Motor neuron (in vitro differentiated cells): ENCODE results near the gene NTSR1. TPM values are rescaled to one million over a fixed set of nuclear protein-coding genes. Genes with fewer than 3 reads are reported as not detected.

Source experiments
- ATAC-seq, 8 experiments: fragments of 200-7000 bp; cut with Tn5 transposase; replicated peaks in 6 of 8; 2 replicates each; pipeline ENCODE4 v1.8.0; 2021; ENCODE audit warnings: mild to moderate bottlenecking in 8 of 8, moderate library complexity in 8 of 8
- H3K27ac ChIP-seq, 2 donors: fragments of 250-450 bp; sonication (Bioruptor Pico); 2 replicates each; pipeline ENCODE4 v1.9.0; 2021; ENCODE audit warnings: antibody characterized with exemption in 2 of 2, mild to moderate bottlenecking in 2 of 2, moderate library complexity in 1 of 2
- H3K4me1 ChIP-seq, 2 donors: fragments of 250-450 bp; sonication (Bioruptor Pico); replicated peaks in 1 of 2; 2 replicates each; pipeline ENCODE4 v1.6.1; 2021; ENCODE audit warnings: antibody characterized with exemption in 2 of 2, mild to moderate bottlenecking in 2 of 2, moderate library complexity in 1 of 2
- H3K4me3 ChIP-seq, 5 donors: fragments of 250-450 bp; sonication (Bioruptor Pico); 2 replicates each; pipeline ENCODE4 v1.9.0; 2021; ENCODE audit warnings: antibody characterized with exemption in 5 of 5, mild to moderate bottlenecking in 5 of 5, moderate library complexity in 4 of 5
- WGBS, 10 experiments: fragments of 450-650 bp; shearing (Covaris generic); methylation state at CpG; one replicate each; pipeline ENCODE4 v1.0.0; 2022; 5-methylcytosine and 5-hydroxymethylcytosine counted together
- in situ Hi-C, 9 experiments: fragments of 400-800 bp; cut with MboI; loops; one replicate each; pipeline ENCODE4 v1.15.0; 2021; ENCODE audit warnings: low sequenced_read_pairs in 9 of 9, low pct_unique_long_range_greater_than_20kb in 2 of 9; ENCODE audit not compliant: unreplicated experiment in 9 of 9
- total RNA-seq, 8 experiments: library from RNA; unstranded; fragments of 300-600 nt; gene quantifications; 2 replicates each; pipeline versions ENCODE4 v1.2.3 to v1.2.4, GENCODE V29; 2022

The NTSR1 gene
- total RNA-seq, 8 experiments from 2014 or later = 0.13 to 1.3 (median 0.52) TPM; not detected in 1

- WGBS, 10 experiments = 100% methylated on average over 1 of the region's 10 CpGs; no CpG with 5 or more reads in 8 of the 10 experiments
- H3K27ac ChIP-seq = no peak overlapping the region
- peaks cover 12 to 16% of the 10 kb centered on the region in 2 donors for H3K4me1 ChIP-seq
- ATAC-seq = no peak
- in situ Hi-C loops = no loop called here
- H3K4me3 ChIP-seq = no peak overlapping the region
Observed at GRCh38 chr20:62715201-62715600, 6.6 kb downstream of the NTSR1 start.

GRCh38 chr20:62716198-62716940 is 7.7 kb downstream of the NTSR1 start:
- H3K4me1 ChIP-seq = peaks cover 12 to 16% of the 10 kb centered on the region in 2 donors
- H3K4me3 ChIP-seq = no peak overlapping the region
- no peak overlapping the region for H3K27ac ChIP-seq
- in situ Hi-C loops = no loop called here
- ATAC-seq = peak in 4 of 8 experiments; percentile 30 to 59 (median 38)
- 28 to 100% (median 70%) methylated on average over 1 to 13 of the region's 30 CpGs; no CpG with 5 or more reads in 3 of the 10 experiments for WGBS, 10 experiments

- ATAC-seq = peak in 2 of 8 experiments; percentile 4 to 21
- no peak overlapping the region for H3K4me3 ChIP-seq
- 82 to 100% methylated on average over 1 to 2 of the region's 11 CpGs; no CpG with 5 or more reads in 8 of the 10 experiments for WGBS, 10 experiments
- H3K27ac ChIP-seq = no peak overlapping the region
- in situ Hi-C loops = no loop called here
- H3K4me1 ChIP-seq = peaks cover 12% of the 10 kb centered on the region in 2 donors
Observed at GRCh38 chr20:62716941-62717310, 8.3 kb downstream of the NTSR1 start.

- peak in 6 of 8 experiments; percentile 31 to 74 (median 46) for ATAC-seq
- H3K4me1 ChIP-seq = peaks cover 9 to 18% of the 10 kb centered on the region in 2 donors
- no peak overlapping the region for H3K4me3 ChIP-seq
- WGBS, 10 experiments = 28 to 94% (median 80%) methylated on average over 1 to 6 of the region's 18 CpGs; no CpG with 5 or more reads in 6 of the 10 experiments
- H3K27ac ChIP-seq = no peak overlapping the region
- in situ Hi-C loops = no loop called here
Observed at GRCh38 chr20:62717933-62718332, 9.3 kb downstream of the NTSR1 start.

- Histone ChIP-seq H3K4me3 (no peak overlapping the region), H3K27ac (no peak overlapping the region), H3K4me1 (peaks cover 15 to 24% of the 10 kb centered on the region in 2 donors)
- peak in 1 of 8 experiments; percentile 77 for ATAC-seq
- WGBS, 10 experiments = 0 to 100% (median 69%) methylated on average over 1 to 8 of the region's 12 CpGs; no CpG with 5 or more reads in 1 of the 10 experiments
- in situ Hi-C loops = no loop called here
Observed at GRCh38 chr20:62718546-62718945, 9.9 kb downstream of the NTSR1 start.

GRCh38 chr20:62719250-62719935 is 10.8 kb downstream of the NTSR1 start:
- H3K27ac ChIP-seq = no peak overlapping the region
- ATAC-seq = peak in 1 of 8 experiments; percentile 75
- in situ Hi-C loops = no loop called here
- H3K4me1 ChIP-seq = peaks cover 17 to 32% of the 10 kb centered on the region in 2 donors
- 38 to 100% (median 70%) methylated on average over 1 to 9 of the region's 12 CpGs; no CpG with 5 or more reads in 2 of the 10 experiments for WGBS, 10 experiments
- no peak overlapping the region for H3K4me3 ChIP-seq

- in situ Hi-C loops = no loop called here
- Histone ChIP-seq H3K27ac (no peak overlapping the region), H3K4me3 (no peak overlapping the region), H3K4me1 (peaks cover 10 to 27% of the 10 kb centered on the region in 2 donors)
- WGBS, 10 experiments = 46 to 89% (median 72%) methylated on average over 1 to 7 of the region's 7 CpGs; no CpG with 5 or more reads in 1 of the 10 experiments
- ATAC-seq = no peak
Observed at GRCh38 chr20:62721511-62722370, 13.1 kb downstream of the NTSR1 start.

GRCh38 chr20:62722627-62723026 is 14.0 kb downstream of the NTSR1 start:
- 77 to 100% (median 87%) methylated on average over 1 to 5 of the region's 6 CpGs; no CpG with 5 or more reads in 1 of the 10 experiments for WGBS, 10 experiments
- H3K4me1 ChIP-seq = peaks cover 10 to 26% of the 10 kb centered on the region in 2 donors
- in situ Hi-C loops = no loop called here
- ATAC-seq = no peak
- H3K27ac ChIP-seq = no peak overlapping the region
- no peak overlapping the region for H3K4me3 ChIP-seq

GRCh38 chr20:62723351-62723750 is 14.7 kb downstream of the NTSR1 start:
- Histone ChIP-seq H3K4me3 (no peak overlapping the region), H3K27ac (no peak overlapping the region), H3K4me1 (peaks cover 8 to 20% of the 10 kb centered on the region in 2 donors)
- in situ Hi-C loops = no loop called here
- 19 to 30% (median 29%) methylated on average over 2 to 7 of the region's 13 CpGs; no CpG with 5 or more reads in 7 of the 10 experiments for WGBS, 10 experiments
- peak in 5 of 8 experiments; percentile 94 to 98 (median 94) for ATAC-seq

- Histone ChIP-seq H3K4me3 (no peak overlapping the region), H3K4me1 (peaks cover 8 to 20% of the 10 kb centered on the region in 2 donors), H3K27ac (no peak overlapping the region)
- ATAC-seq = no peak
- 33 to 100% (median 62%) methylated on average over 1 to 5 of the region's 11 CpGs; no CpG with 5 or more reads in 2 of the 10 experiments for WGBS, 10 experiments
- in situ Hi-C loops = no loop called here
Observed at GRCh38 chr20:62723768-62724450, 15.3 kb downstream of the NTSR1 start.

- peaks cover 12 to 25% of the 10 kb centered on the region in 2 donors for H3K4me1 ChIP-seq
- no peak overlapping the region for H3K4me3 ChIP-seq
- no peak for ATAC-seq
- no peak overlapping the region for H3K27ac ChIP-seq
- in situ Hi-C loops = no loop called here
- WGBS, 10 experiments = 71 to 96% (median 80%) methylated on average over 1 to 7 of the region's 24 CpGs; no CpG with 5 or more reads in 3 of the 10 experiments
Observed at GRCh38 chr20:62724692-62725595, 16.3 kb downstream of the NTSR1 start.
